K562 (cell line): ENCODE measurements around the gene EML1. TPM values are rescaled to one million over a fixed set of nuclear protein-coding genes. Genes with fewer than 3 reads are reported as not detected.

Source experiments
- ATAC-seq: fragments of 200-7000 bp; cut with Tn5 transposase; 3 replicates; pipeline ENCODE4 v1.9.1; 2020; ENCODE audit warnings: moderate library complexity
- BruUV-seq: library from RNA; stranded (reverse); fragments of 400-500 nt; replicated peaks from 2 replicates; lab custom pipeline; 2021; lab: Mats Ljungman, UMichigan
- CTCF ChIA-PET: fragments of 300-600 bp; formaldehyde crosslinking; extraction: SDS; loops from one replicate; lab custom pipeline; 2021; ENCODE audit warnings: low intra/inter-chr PET ratio; lab: Yijun Ruan, JAX
- POLR2A ChIA-PET: fragments of 300-600, 350-650 bp; sonication (Branson Sonifier 250); formaldehyde crosslinking; extraction: SDS; loops from one replicate; lab custom pipeline; 2021; ENCODE audit warnings: antibody characterized with exemption, inconsistent platforms; lab: Yijun Ruan, JAX
- DNase-seq, 4 experiments: peaks; one replicate each; pipeline versions ENCODE4 v3.0.0 to v3.0.0-alpha.2; 2011 to 2018; ENCODE audit warnings: low spot score in 3 of 4, mixed read lengths in 3 of 4; ENCODE audit errors: extremely low read depth in 1 of 4
- FAIRE-seq: peaks from 2 replicates; lab custom pipeline; 2011; peaks lifted over from hg19 to GRCh38; lab: Jason Lieb, UNC
- H2AFZ ChIP-seq: 2 replicates; pipeline ENCODE4 v1.6.0; 2011; ENCODE audit warnings: low read depth, low read length, control low read depth, inconsistent platforms
- H3K27ac ChIP-seq: fragments of 200-600 bp; 3 replicates; pipeline ENCODE4 v1.8.0; 2011; ENCODE audit warnings: low read depth, mild to moderate bottlenecking, control low read depth, inconsistent platforms, low read length, moderate library complexity, mixed read lengths; ENCODE audit errors: extremely low read depth
- H3K27me3 ChIP-seq, 2 experiments: fragments of 300-600 bp in 1 of 2; 2 replicates in 1 of 2; 3 replicates in 1 of 2; pipeline versions ENCODE4 v1.6.0 to v1.8.0; 2011; ENCODE audit warnings: inconsistent platforms in 2 of 2, low read length in 2 of 2, mild to moderate bottlenecking in 1 of 2, mixed read lengths in 1 of 2, moderate library complexity in 1 of 2; ENCODE audit not compliant: control insufficient read depth in 2 of 2, insufficient read depth in 2 of 2
- H3K36me3 ChIP-seq: fragments of 300-600 bp; 3 replicates; pipeline ENCODE4 v1.8.0; 2011; ENCODE audit warnings: mild to moderate bottlenecking, low read length, inconsistent platforms; ENCODE audit not compliant: control insufficient read depth, insufficient read depth
- H3K4me1 ChIP-seq, 2 experiments: fragments of 200-600 bp in 1 of 2; replicated peaks in 1 of 2; 2 replicates in 1 of 2; 3 replicates in 1 of 2; pipeline versions ENCODE4 v1.5.1 to v1.8.0; 2011; ENCODE audit warnings: inconsistent platforms in 2 of 2, low read length in 2 of 2, mild to moderate bottlenecking in 1 of 2, mixed read lengths in 1 of 2, moderate library complexity in 1 of 2; ENCODE audit not compliant: control insufficient read depth in 2 of 2, insufficient read depth in 2 of 2
- H3K4me2 ChIP-seq: 2 replicates; pipeline ENCODE4 v1.6.1; 2011; ENCODE audit warnings: low read length, control low read depth, inconsistent platforms, mixed read lengths; ENCODE audit not compliant: insufficient read depth
- H3K4me3 ChIP-seq: fragments of 200-600 bp; sonication (generic), shearing (Covaris generic); 2 replicates; pipeline ENCODE4 v1.5.1; 2016; ENCODE audit warnings: control low read depth, inconsistent platforms
- H3K79me2 ChIP-seq: fragments of 200-600 bp; 3 replicates; pipeline ENCODE4 v1.8.0; 2011; ENCODE audit warnings: low read length, inconsistent platforms; ENCODE audit not compliant: control insufficient read depth, insufficient read depth
- H3K9ac ChIP-seq, 2 experiments: 2 replicates each; pipeline versions ENCODE4 v1.6.0 to v1.6.1; 2011; ENCODE audit warnings: low read depth in 2 of 2, low read length in 2 of 2, control low read depth in 1 of 2, inconsistent platforms in 1 of 2, mild to moderate bottlenecking in 1 of 2, mixed read lengths in 1 of 2; ENCODE audit not compliant: insufficient read depth in 1 of 2
- H3K9me1 ChIP-seq: one replicate; pipeline ENCODE4 v1.6.0; 2011; ENCODE audit warnings: inconsistent platforms, mild to moderate bottlenecking, low read length, moderate library complexity; ENCODE audit not compliant: control insufficient read depth, insufficient read depth
- H3K9me3 ChIP-seq: replicated peaks from 2 replicates; pipeline ENCODE4 v1.5.1; 2011; ENCODE audit warnings: low read depth, low read length, inconsistent platforms; ENCODE audit not compliant: control insufficient read depth, insufficient read depth
- H4K20me1 ChIP-seq: replicated peaks from 2 replicates; pipeline ENCODE4 v1.6.1; 2011; ENCODE audit warnings: low read length, inconsistent platforms, mixed read lengths; ENCODE audit not compliant: control insufficient read depth, insufficient read depth
- CBX3 ChIP-seq, 2 experiments: IDR thresholded peaks; 1 replicate in 1 of 2; 2 replicates in 1 of 2; pipeline ENCODE4 v1.6.1; 2012; ENCODE audit warnings: inconsistent platforms in 2 of 2, low read length in 2 of 2, borderline replicate concordance in 1 of 2, control low read depth in 1 of 2
- COPS2 ChIP-seq: fragments of 450-650 bp; conservative IDR thresholded peaks from 2 replicates; pipeline ENCODE4 v1.6.1; 2016; ENCODE audit warnings: mild to moderate bottlenecking, moderate library complexity
- CTCFL ChIP-seq: IDR thresholded peaks from 2 replicates; pipeline ENCODE4 v1.6.1; 2011; ENCODE audit warnings: borderline replicate concordance, low read depth, mild to moderate bottlenecking, moderate library complexity, low read length; ENCODE audit not compliant: insufficient read depth, poor library complexity, severe bottlenecking
- ETV5 ChIP-seq: sonication (generic); formaldehyde crosslinking; IDR thresholded peaks from 2 replicates; pipeline ENCODE4 v1.4.0; 2020; ENCODE audit warnings: low read depth, mild to moderate bottlenecking, missing genetic modification reagents
- GTF2A2 ChIP-seq: IDR thresholded peaks from 2 replicates; pipeline ENCODE4 v1.6.1; 2016; ENCODE audit warnings: mild to moderate bottlenecking, missing genetic modification characterization, missing compliant biosample characterization
- PYGO2 ChIP-seq: fragments of 450-650 bp; IDR thresholded peaks from 2 replicates; pipeline ENCODE4 v1.6.1; 2016; ENCODE audit warnings: mild to moderate bottlenecking, missing genetic modification characterization, moderate library complexity, missing compliant biosample characterization
- SUPT5H ChIP-seq: fragments of 450-650 bp; IDR thresholded peaks from 2 replicates; pipeline ENCODE4 v1.6.1; 2016
- ZNF512 ChIP-seq: IDR thresholded peaks from 2 replicates; pipeline ENCODE4 v1.6.1; 2016; ENCODE audit warnings: missing genetic modification characterization, missing compliant biosample characterization
- ZNF668 ChIP-seq: fragments of 250-450 bp; sonication (Bioruptor Pico); IDR thresholded peaks from 2 replicates; pipeline ENCODE4 v1.8.0; 2022; ENCODE audit warnings: mild to moderate bottlenecking, inconsistent platforms
- ZNF830 ChIP-seq: fragments of 250-450 bp; sonication (Bioruptor Pico); IDR thresholded peaks from 2 replicates; pipeline ENCODE4 v1.5.0; 2021; ENCODE audit warnings: mild to moderate bottlenecking
- WGBS: fragments of 100-300 bp; shearing (Covaris generic); methylation state at CpG from one replicate; pipeline ENCODE4 v1.1.6; 2016; ENCODE audit warnings: low coverage, mixed read lengths; ENCODE audit not compliant: insufficient coverage; ENCODE audit errors: missing lambda C conversion rate; 5-methylcytosine and 5-hydroxymethylcytosine counted together
- in situ Hi-C: fragments of 300-500 bp; cut with MboI; formaldehyde crosslinking; loops from 4 replicates; pipeline ENCODE4 v1.15.0; 2018; ENCODE audit warnings: inconsistent platforms, mixed read lengths
- intact Hi-C: fragments of 100-400 bp; cut with micrococcal nuclease; formaldehyde crosslinking; loops from 2 replicates; pipeline ENCODE4 v1.14.2; 2022
- polyA plus RNA-seq, 8 experiments: library from polyadenylated mRNA; depleted of rRNA in 4 of 8; stranded (reverse) in 5 of 8; unstranded in 3 of 8; fragments of >200 nt; fragmentation: Nextera tagmentation in 2 of 8; fragmentation: Illumina TruSeq in 1 of 8; extraction: Ambion mirVana in 2 of 8; extraction: Trizol in 1 of 8; gene quantifications; 2 replicates each; pipeline versions ENCODE4 v1.2.1 to v1.2.3, GENCODE V29; 2011 to 2014; ENCODE audit warnings: inconsistent platforms in 1 of 8, missing spikeins in 1 of 8
- total RNA-seq, 7 experiments: library from RNA; depleted of rRNA in 6 of 7; stranded (reverse); fragments of >200 nt in 6 of 7; fragmentation: Illumina TruSeq in 2 of 7; extraction: Trizol in 2 of 7; gene quantifications; 2 replicates each; pipeline versions ENCODE4 v1.2.1 to v1.2.3, GENCODE V29; 2011 to 2021; ENCODE audit warnings: low replicate concordance in 1 of 7

EML1 gene
- total and polyA plus RNA-seq, 9 of the 15 experiments (the other 6 are each of a cell fraction or from before 2014, with no cell fraction given), result 0.01 to 0.35 (median 0.07) TPM; not detected in 2

- no peaks in the 10 kb centered on the region for H3K79me2 ChIP-seq
- no peak overlapping the region for H3K9ac ChIP-seq
- no peak overlapping the region for H2AFZ ChIP-seq
- TF ChIP-seq PYGO2 (tag) (no peak), CBX3 (IDR thresholded peaks at IDR 0.05; ENCODE audit: borderline replicate concordance in 1 of 2, low read length in 2 of 2) (no peak), COPS2 (no peak), CTCFL (no peak), GTF2A2 (tag) (no peak), ZNF830 (CRISPR knock-in tag) (no peak), SUPT5H (no peak), ZNF512 (no peak), ZNF668 (CRISPR knock-in tag) (no peak), ETV5 (CRISPR knock-in tag) (no peak)
- no peak for FAIRE-seq
- no peaks in the 10 kb centered on the region for H3K4me1 ChIP-seq
- H3K4me3 ChIP-seq, result no peak overlapping the region
- no peak overlapping the region for H3K4me2 ChIP-seq
- H3K36me3 ChIP-seq, result no peaks in the 10 kb centered on the region
- ATAC-seq, result no peak
- ChIA-PET CTCF (no interaction called here), POLR2A (no interaction called here)
- no peak overlapping the region for H3K27ac ChIP-seq
- WGBS, result 0% methylated on average over 10 of the region's 11 CpGs
- peaks cover 14 to 32% of the 10 kb centered on the region in 2 experiments; a peak in 3 of 5 replicates for H3K27me3 ChIP-seq
- H3K9me3 ChIP-seq, result no peaks in the 10 kb centered on the region
- in situ Hi-C loops, result no loop called here
- intact Hi-C loops, result loop anchor here (10.0 kb wide), 1 partner anchor 77 kb away; the partner anchor contains the start of gene EML1
- no TSS peak for BruUV-seq
- H3K9me1 ChIP-seq, result no peaks in the 10 kb centered on the region
- H4K20me1 ChIP-seq, result no peaks in the 10 kb centered on the region
- DNase-seq, result no peak
These were observed 78.6 kb downstream of the EML1 start for GRCh38 chr14:99871771-99872170.
